ENCODE measurements around the gene RFLNA.

RFLNA gene

GRCh38 chr12:124296295-124296915 is 1.5 kb downstream of the RFLNA start:
- no peak for TF ChIP-seq NFIC (IDR thresholded peaks at IDR 0.05)
- no peak for TF ChIP-seq EGR1 (IDR thresholded peaks at IDR 0.05)
- no peak for TF ChIP-seq USF1 (IDR thresholded peaks at IDR 0.05)

GRCh38 chr12:124296916-124297351 is 2.0 kb downstream of the RFLNA start:
- TF ChIP-seq TAF1 (IDR thresholded peaks at IDR 0.05; ENCODE audit: low read depth) (no peak), USF1 (IDR thresholded peaks at IDR 0.05) (no peak), ZBTB7A (IDR thresholded peaks at IDR 0.05; ENCODE audit: low read depth) (no peak), FOXM1 (IDR thresholded peaks at IDR 0.05; ENCODE audit: borderline replicate concordance, low read depth) (no peak), YY1 (IDR thresholded peaks at IDR 0.05; ENCODE audit: low read depth) (no peak), TCF12 (IDR thresholded peaks at IDR 0.05; ENCODE audit: low read depth) (no peak), REST (IDR thresholded peaks at IDR 0.05; ENCODE audit: low read depth) (no peak)

GRCh38 chr12:124297389-124297788 is 2.5 kb downstream of the RFLNA start:
- TF ChIP-seq REST (IDR thresholded peaks at IDR 0.05; ENCODE audit: low read depth) (no peak), NFIC (IDR thresholded peaks at IDR 0.05) (no peak), RAD21 (IDR thresholded peaks at IDR 0.05; ENCODE audit: low read depth) (no peak), ZBTB7A (IDR thresholded peaks at IDR 0.05; ENCODE audit: low read depth) (no peak), MAX (IDR thresholded peaks at IDR 0.05) (no peak), EGR1 (IDR thresholded peaks at IDR 0.05) (no peak), CREB1 (IDR thresholded peaks at IDR 0.05; ENCODE audit: low read depth) (no peak), USF1 (IDR thresholded peaks at IDR 0.05) (no peak), YY1 (IDR thresholded peaks at IDR 0.05; ENCODE audit: low read depth) (no peak), TAF1 (IDR thresholded peaks at IDR 0.05; ENCODE audit: low read depth) (no peak), TCF12 (IDR thresholded peaks at IDR 0.05; ENCODE audit: low read depth) (no peak), CEBPB (IDR thresholded peaks at IDR 0.05) (no peak), EP300 (IDR thresholded peaks at IDR 0.05; ENCODE audit: borderline replicate concordance) (no peak), FOXM1 (IDR thresholded peaks at IDR 0.05; ENCODE audit: borderline replicate concordance, low read depth) (no peak), TEAD4 (IDR thresholded peaks at IDR 0.05) (no peak)

- TF ChIP-seq YY1 (IDR thresholded peaks at IDR 0.05; ENCODE audit: low read depth), result no peak
- no peak for TF ChIP-seq RAD21 (IDR thresholded peaks at IDR 0.05; ENCODE audit: low read depth)
- no peak for TF ChIP-seq MAX (IDR thresholded peaks at IDR 0.05)
- no peak for TF ChIP-seq USF1 (IDR thresholded peaks at IDR 0.05)
- TF ChIP-seq NFIC (IDR thresholded peaks at IDR 0.05), result no peak
- no peak for TF ChIP-seq CEBPB (IDR thresholded peaks at IDR 0.05)
- TF ChIP-seq TCF12 (IDR thresholded peaks at IDR 0.05; ENCODE audit: low read depth), result no peak
- TF ChIP-seq REST (IDR thresholded peaks at IDR 0.05; ENCODE audit: low read depth), result no peak
- no peak for TF ChIP-seq FOXM1 (IDR thresholded peaks at IDR 0.05; ENCODE audit: borderline replicate concordance, low read depth)
- no peak for TF ChIP-seq EGR1 (IDR thresholded peaks at IDR 0.05)
- TF ChIP-seq EP300 (IDR thresholded peaks at IDR 0.05; ENCODE audit: borderline replicate concordance), result no peak
Measured at GRCh38 chr12:124297856-124298255, 3.0 kb downstream of the RFLNA start.

All from Ishikawa (cell line).